NCI-H510A treated with DMSO at 0.1 percent for 48 hours (cell line): Measurements from ENCODE around the gene FREM2.

Experiments used
- DNase-seq: peaks from one replicate; lab custom pipeline; 2025; lab: John Stamatoyannopoulos, UW

Gene FREM2

GRCh38 chr13:38897521-38897920 lies 210.6 kb downstream of the FREM2 start:
- no peak for DNase-seq

DNA sequence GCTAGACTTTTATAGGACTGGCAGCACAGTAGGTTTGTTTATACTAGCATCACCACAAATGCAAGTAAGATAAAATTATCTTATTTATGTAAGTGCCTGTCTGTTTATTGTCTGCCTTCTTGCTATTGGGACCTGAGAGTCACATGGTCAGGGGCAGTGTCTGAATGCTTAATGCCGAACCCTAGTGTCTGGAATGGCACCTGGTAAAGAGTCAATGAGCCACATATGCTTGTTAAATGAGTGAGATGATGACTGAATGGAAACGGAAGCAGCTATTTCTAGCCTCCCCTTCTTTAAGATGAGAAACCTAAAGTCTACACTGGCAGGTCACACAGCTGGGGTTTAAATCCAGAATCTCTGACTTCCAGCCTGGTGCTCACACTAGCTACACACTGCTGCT lies 211.6 kb downstream of the FREM2 start:
- DNase-seq: no peak

DNA sequence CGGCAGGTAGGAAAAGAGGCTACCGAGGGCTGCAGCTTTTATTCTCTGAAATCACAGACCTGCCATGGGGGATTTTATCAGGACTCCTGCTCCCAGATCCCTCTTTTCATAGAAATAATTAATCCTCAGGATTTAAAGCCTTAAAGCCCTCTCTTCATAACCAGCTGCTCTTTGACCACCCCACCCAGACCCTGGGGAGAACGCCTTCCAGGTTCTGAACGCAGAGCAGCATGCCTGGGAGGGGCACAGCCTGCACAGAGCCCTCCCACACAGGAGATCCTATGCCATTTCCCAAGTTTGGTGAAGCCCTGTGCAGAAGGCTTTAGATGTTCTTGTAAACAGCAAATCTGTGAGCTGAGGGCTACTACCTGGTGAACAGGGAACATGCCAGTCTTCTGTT lies 212.7 kb downstream of the FREM2 start:
- no peak for DNase-seq

DNA sequence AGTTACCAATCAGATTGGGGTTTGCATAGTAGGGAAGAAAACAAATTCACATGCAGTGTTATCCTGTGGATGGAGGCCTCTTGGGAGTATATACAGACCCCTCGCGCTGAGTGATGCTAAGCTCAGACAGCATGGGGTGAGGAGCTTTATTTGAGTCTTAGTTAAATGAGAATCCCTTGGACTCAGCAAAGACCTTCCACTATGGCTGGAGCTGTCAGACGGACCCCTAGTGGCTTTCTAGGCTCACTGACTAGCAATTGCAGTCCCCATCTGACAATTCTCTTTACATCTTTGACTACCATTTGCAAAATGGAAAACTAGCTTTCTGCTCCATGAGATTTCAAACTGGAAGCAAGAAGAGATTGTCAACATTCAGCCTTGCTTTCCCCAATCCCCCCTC lies 213.3 kb downstream of the FREM2 start:
- DNase-seq: no peak

- no peak for DNase-seq
These were observed 215.7 kb downstream of the FREM2 start for GRCh38 chr13:38902551-38902950.

- DNase-seq: no peak
These were observed 218.2 kb downstream of the FREM2 start for GRCh38 chr13:38905081-38905480.

DNA sequence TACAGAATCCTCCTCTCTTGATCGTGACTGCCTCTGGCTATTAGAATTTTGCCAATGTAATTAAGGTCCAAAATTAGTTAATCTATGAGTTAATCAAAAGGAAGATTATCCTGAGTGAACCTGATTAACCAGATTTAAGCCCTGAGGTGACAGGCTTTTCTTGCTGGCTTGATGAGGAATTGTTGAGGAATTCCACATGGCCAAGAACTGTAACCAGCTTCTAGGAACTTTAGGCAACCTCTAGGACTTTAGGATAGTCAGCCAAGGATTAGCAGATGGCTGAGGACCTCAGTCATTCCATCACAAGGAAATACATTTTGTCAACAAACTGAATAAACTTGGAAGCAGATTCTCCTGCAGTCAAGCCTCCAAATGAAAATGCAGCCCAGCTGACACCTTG lies 219.0 kb downstream of the FREM2 start:
- no peak for DNase-seq

GRCh38 chr13:38908574-38908973 lies 221.7 kb downstream of the FREM2 start:
- DNase-seq: no peak

GRCh38 chr13:38914070-38914469 lies 227.2 kb downstream of the FREM2 start:
- DNase-seq: no peak

DNA sequence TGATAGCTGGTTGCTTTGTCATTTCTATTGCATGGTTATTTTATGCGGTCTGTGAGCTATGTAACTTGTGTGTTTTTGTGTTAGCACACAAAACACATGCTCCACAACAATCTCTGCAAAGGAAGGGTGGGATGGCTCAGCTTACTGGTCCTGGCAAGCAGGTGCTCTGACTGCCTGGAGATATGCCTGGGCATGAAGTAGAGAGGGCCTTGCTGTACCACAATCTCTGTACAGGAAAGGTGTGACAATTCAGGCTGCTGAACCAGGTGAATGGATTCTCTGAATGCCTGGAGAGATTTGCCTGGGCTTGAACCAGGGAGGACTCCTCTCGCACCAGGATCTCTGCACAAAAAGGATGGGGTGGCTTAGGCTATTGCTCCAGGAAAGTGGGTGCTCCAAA lies 234.2 kb downstream of the FREM2 start:
- no peak for DNase-seq

DNA sequence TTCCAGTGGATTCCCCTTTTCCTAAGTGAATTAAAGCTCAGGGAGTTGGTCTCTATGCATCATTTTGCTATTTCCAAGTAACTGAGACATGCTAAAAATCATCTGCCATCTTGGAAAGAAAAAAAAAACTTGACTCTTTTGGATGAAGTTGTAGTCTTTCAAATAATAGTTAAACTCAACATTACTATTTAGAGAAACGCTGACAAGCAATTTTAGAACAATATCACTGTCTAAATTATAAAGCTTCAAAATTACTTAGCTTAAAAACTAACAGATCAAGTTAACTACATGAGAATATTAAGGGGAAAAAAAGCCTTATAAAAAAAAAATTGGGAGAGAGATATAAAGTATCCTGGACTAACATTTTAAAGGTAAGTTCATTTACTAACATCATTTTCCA lies 235.3 kb downstream of the FREM2 start:
- no peak for DNase-seq

GRCh38 chr13:38933786-38934185 lies 246.9 kb downstream of the FREM2 start:
- DNase-seq: no peak
